HCT116 (cell line): ENCODE data around the gene CHRNB2. TPM values are rescaled to one million over a fixed set of nuclear protein-coding genes. Genes with fewer than 3 reads are reported as not detected.

Source experiments
- ATAC-seq: fragments of 200-7000 bp; cut with Tn5 transposase; 2 replicates; pipeline ENCODE4 v1.9.1; 2020; ENCODE audit warnings: mild to moderate bottlenecking, moderate library complexity
- BruUV-seq: library from RNA; stranded (reverse); fragments of 400-500 nt; replicated peaks from 2 replicates; lab custom pipeline; 2021; lab: Mats Ljungman, UMichigan
- CTCF ChIA-PET: fragments of 300-600 bp; sonication (Branson Sonifier 250); formaldehyde crosslinking; loops from one replicate; lab custom pipeline; 2021; ENCODE audit warnings: antibody characterized with exemption; lab: Charles Lee
- POLR2A ChIA-PET: fragments of 300-600, 350-600 bp; sonication (Branson Sonifier 250); formaldehyde crosslinking; loops from one replicate; lab custom pipeline; 2021; ENCODE audit warnings: antibody characterized with exemption; lab: Charles Lee
- RAD21 ChIA-PET, 2 experiments: fragments of 300-600 bp; sonication (Branson Sonifier 250); formaldehyde crosslinking; loops; one replicate each; lab custom pipeline; 2023; ENCODE audit warnings: low total read pairs in 2 of 2; ENCODE audit not compliant: uncharacterized antibody in 2 of 2, unreplicated experiment in 2 of 2, low non-redundant PET in 1 of 2; lab: Charles Lee
- DNase-seq: peaks from one replicate; pipeline ENCODE4 v3.0.0-alpha.2; 2010; ENCODE audit warnings: low read depth, low spot score
- H2AFZ ChIP-seq: fragments of 200-600 bp; shearing (Covaris generic), sonication (generic); 2 replicates; pipeline ENCODE4 v1.6.1; 2017; ENCODE audit warnings: low read depth, mixed run types, mixed read lengths, antibody characterized with exemption, low read length; ENCODE audit not compliant: poor library complexity, severe bottlenecking
- H3K27ac ChIP-seq: 2 replicates; pipeline ENCODE4 v1.5.1; 2012; ENCODE audit warnings: low read depth, low read length
- H3K27me3 ChIP-seq: fragments of 200-600 bp; sonication (generic); 2 replicates; pipeline ENCODE4 v1.6.1; 2016; ENCODE audit warnings: mixed run types, low read length, mixed read lengths; ENCODE audit not compliant: insufficient read depth
- H3K36me3 ChIP-seq, 2 experiments: fragments of 200-500 bp in 1 of 2; fragments of 200-600 bp in 1 of 2; sonication (Bioruptor generic) in 1 of 2; sonication (generic) in 1 of 2; 2 replicates each; pipeline versions ENCODE4 v1.5.1 to v1.6.1; 2014 to 2016; ENCODE audit warnings: low read length in 2 of 2, inconsistent platforms in 1 of 2, mixed read lengths in 1 of 2, mixed run types in 1 of 2; ENCODE audit not compliant: insufficient read depth in 2 of 2, control insufficient read depth in 1 of 2
- H3K4me1 ChIP-seq, 2 experiments: fragments of 200-600 bp in 1 of 2; sonication (generic) in 1 of 2; 2 replicates each; pipeline versions ENCODE4 v1.5.1 to v1.6.1; 2012 to 2017; ENCODE audit warnings: low read length in 2 of 2, inconsistent platforms in 1 of 2, mild to moderate bottlenecking in 1 of 2, mixed read lengths in 1 of 2, mixed run types in 1 of 2, moderate library complexity in 1 of 2; ENCODE audit not compliant: insufficient read depth in 2 of 2, control insufficient read depth in 1 of 2
- H3K4me2 ChIP-seq: fragments of 200-600 bp; sonication (generic); 2 replicates; pipeline ENCODE4 v1.6.1; 2017; ENCODE audit warnings: mixed run types, low read length, mixed read lengths
- H3K4me3 ChIP-seq, 2 experiments: fragments of 200-600 bp in 1 of 2; sonication (generic) in 1 of 2; replicated peaks in 1 of 2; 2 replicates each; pipeline ENCODE4 v1.5.1; 2011 to 2016; ENCODE audit warnings: low read length in 2 of 2, control low read depth in 1 of 2, low read depth in 1 of 2, mild to moderate bottlenecking in 1 of 2, mixed read lengths in 1 of 2, mixed run types in 1 of 2
- H3K79me2 ChIP-seq: fragments of 200-600 bp; sonication (generic); 2 replicates; pipeline ENCODE4 v1.6.1; 2017; ENCODE audit warnings: mild to moderate bottlenecking, mixed run types, low read length, moderate library complexity, mixed read lengths; ENCODE audit not compliant: insufficient read depth
- H3K9ac ChIP-seq: fragments of 200-600 bp; sonication (generic); 2 replicates; pipeline ENCODE4 v1.6.1; 2016; ENCODE audit warnings: low read length, mixed read lengths
- H3K9me2 ChIP-seq: fragments of 200-600 bp; sonication (generic), shearing (Covaris generic); 2 replicates; pipeline ENCODE4 v1.6.1; 2017; ENCODE audit warnings: mixed run types, mild to moderate bottlenecking, moderate library complexity; ENCODE audit not compliant: insufficient read depth
- H3K9me3 ChIP-seq, 2 experiments: fragments of 200-500 bp in 1 of 2; fragments of 200-600 bp in 1 of 2; sonication (Bioruptor generic) in 1 of 2; sonication (generic) in 1 of 2; 2 replicates each; pipeline ENCODE4 v1.6.1; 2014 to 2017; ENCODE audit warnings: low read length in 2 of 2, mixed read lengths in 2 of 2, inconsistent platforms in 1 of 2, low read depth in 1 of 2, mild to moderate bottlenecking in 1 of 2, mixed run types in 1 of 2, moderate library complexity in 1 of 2; ENCODE audit not compliant: control insufficient read depth in 1 of 2, insufficient read depth in 1 of 2
- H4K20me1 ChIP-seq: fragments of 200-600 bp; sonication (generic), shearing (Covaris generic); 2 replicates; pipeline ENCODE4 v1.6.1; 2017; ENCODE audit warnings: mixed run types, mild to moderate bottlenecking, moderate library complexity; ENCODE audit not compliant: insufficient read depth
- CBX3 ChIP-seq: IDR thresholded peaks from 2 replicates; pipeline ENCODE4 v1.6.1; 2012; ENCODE audit warnings: low read depth
- CEBPB ChIP-seq: IDR thresholded peaks from 2 replicates; pipeline ENCODE4 v1.6.1; 2012; ENCODE audit warnings: low read depth
- EGR1 ChIP-seq: IDR thresholded peaks from 2 replicates; pipeline ENCODE4 v1.6.1; 2012; ENCODE audit warnings: low read depth
- EZH2 ChIP-seq: fragments of 200-600 bp; sonication (generic); IDR thresholded peaks from 2 replicates; pipeline ENCODE4 v1.6.1; 2017; ENCODE audit warnings: antibody characterized with exemption, mixed run types
- EZH2phosphoT487 ChIP-seq: fragments of 200-600 bp; IDR thresholded peaks from 2 replicates; pipeline ENCODE4 v1.6.1; 2018; ENCODE audit warnings: antibody characterized with exemption, borderline replicate concordance
- FOSL1 ChIP-seq: IDR thresholded peaks from 2 replicates; pipeline ENCODE4 v1.6.1; 2012; ENCODE audit warnings: low read depth
- POLR2A ChIP-seq: IDR thresholded peaks from 2 replicates; pipeline ENCODE4 v1.7.0; 2011; ENCODE audit warnings: borderline replicate concordance; ENCODE audit not compliant: insufficient read depth, insufficient read length; ENCODE audit errors: extremely low read depth
- SP1 ChIP-seq: IDR thresholded peaks from 2 replicates; pipeline ENCODE4 v1.6.1; 2012; ENCODE audit warnings: low read depth
- SRF ChIP-seq: IDR thresholded peaks from 2 replicates; pipeline ENCODE4 v1.6.1; 2012; ENCODE audit warnings: low read depth
- TCF7L2 ChIP-seq: IDR thresholded peaks from 2 replicates; pipeline ENCODE4 v1.7.0; 2011; ENCODE audit warnings: borderline replicate concordance, inconsistent platforms; ENCODE audit not compliant: insufficient read depth, insufficient read length; ENCODE audit errors: extremely low read depth
- YY1 ChIP-seq: IDR thresholded peaks from 2 replicates; pipeline ENCODE4 v1.6.1; 2011; ENCODE audit warnings: low read length, low read depth, moderate library complexity, mild to moderate bottlenecking; ENCODE audit not compliant: insufficient replicate concordance; ENCODE audit errors: extremely low read depth
- ZFX ChIP-seq: fragments of 450-650 bp; IDR thresholded peaks from 2 replicates; pipeline ENCODE4 v1.6.1; 2017
- ZNF274 ChIP-seq: fragments of 200-500 bp; sonication (Bioruptor generic); IDR thresholded peaks from 2 replicates; pipeline ENCODE4 v1.6.1; 2014; ENCODE audit warnings: mild to moderate bottlenecking, low read depth, low read length, inconsistent platforms
- intact Hi-C: fragments of 100-400 bp; cut with micrococcal nuclease; formaldehyde crosslinking; loops from 2 replicates; pipeline ENCODE4 v1.10.0; 2022
- total RNA-seq: library from RNA; stranded (reverse); gene quantifications from one replicate; pipeline ENCODE4 v1.2.1, GENCODE V29; 2021; ENCODE audit not compliant: unreplicated experiment
- TF ChIP-seq, protein P1 (sequence below): IDR thresholded peaks from 2 replicates; pipeline ENCODE4 v1.6.1; 2012

The CHRNB2 gene
- total RNA-seq, 1 experiment from 2014 or later: not detected

DNA sequence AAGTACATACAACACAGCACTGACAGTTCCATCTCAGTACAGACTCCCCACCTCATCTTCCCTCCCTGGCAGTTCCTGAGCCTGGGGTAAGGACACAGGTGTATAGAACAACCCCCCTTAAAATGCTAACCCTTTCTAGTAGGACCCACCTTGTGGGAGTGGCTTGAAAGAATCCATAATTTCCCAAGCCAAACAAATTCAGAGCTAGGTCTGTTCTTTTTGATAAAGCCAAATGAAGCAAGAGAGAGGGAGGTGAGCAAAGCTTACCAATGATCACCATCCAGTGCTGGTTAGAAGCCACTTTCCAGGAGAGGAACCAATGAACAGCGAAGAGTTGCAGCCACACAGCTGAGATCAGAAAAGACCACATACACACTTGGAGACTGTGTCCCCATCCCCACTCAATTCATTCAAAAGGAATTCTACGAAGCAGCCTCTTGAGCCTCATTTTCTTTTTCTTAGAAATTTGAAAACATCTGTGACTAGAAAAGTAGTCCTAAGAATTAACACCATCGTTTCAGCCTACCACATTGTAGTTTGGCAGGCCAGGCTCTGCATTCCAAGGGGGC, 18.3 kb upstream of the CHRNB2 start:
- RAD21 ChIA-PET: no interaction called here
- ATAC-seq (no peak), DNase-seq (no peak)
- H3K4me2 ChIP-seq: no peak overlapping the region
- peaks cover 47 to 53% of the 10 kb centered on the region in 2 experiments for H3K36me3 ChIP-seq
- CTCF ChIA-PET: no interaction called here
- no peaks in the 10 kb centered on the region for H3K79me2 ChIP-seq
- POLR2A ChIA-PET: no interaction called here
- no peak overlapping the region for H3K27ac ChIP-seq
- H2AFZ ChIP-seq: no peak overlapping the region
- no peaks in the 10 kb centered on the region for H3K9me2 ChIP-seq
- no peaks in the 10 kb centered on the region for H4K20me1 ChIP-seq
- no peak overlapping the region for H3K4me3 ChIP-seq
- H3K9me3 ChIP-seq: no peaks in the 10 kb centered on the region
- BruUV-seq: no TSS peak
- no peak for TF ChIP-seq ZNF274
- TF ChIP-seq TCF7L2: no peak
- TF ChIP-seq SP1: no peak
- no peak for TF ChIP-seq POLR2A
- TF ChIP-seq CBX3: no peak
- no peak for TF ChIP-seq EGR1
- TF ChIP-seq SRF: no peak
- no peak for TF ChIP-seq EZH2phosphoT487
- TF ChIP-seq YY1: no peak
- TF ChIP-seq CEBPB: no peak
- no peak for TF ChIP-seq EZH2
- TF ChIP-seq, protein P1, sequence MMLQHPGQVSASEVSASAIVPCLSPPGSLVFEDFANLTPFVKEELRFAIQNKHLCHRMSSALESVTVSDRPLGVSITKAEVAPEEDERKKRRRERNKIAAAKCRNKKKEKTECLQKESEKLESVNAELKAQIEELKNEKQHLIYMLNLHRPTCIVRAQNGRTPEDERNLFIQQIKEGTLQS: no peak
- TF ChIP-seq ZFX: no peak
- TF ChIP-seq FOSL1: no peak
- no peaks in the 10 kb centered on the region for H3K27me3 ChIP-seq
- no peak overlapping the region for H3K9ac ChIP-seq
- peaks cover 0 to 3% of the 10 kb centered on the region in 2 experiments; a peak in 1 of 4 replicates for H3K4me1 ChIP-seq
- intact Hi-C loops: loop anchor here (10.0 kb wide), 3 partner anchors 194 to 364 kb away; partner anchors contain the start of genes AQP10 and ATP8B2
